ENCODE measurements around the gene VSTM2L.
"Not testable (repeated sequence)": the region's sequence is repeated elsewhere in the genome, so short reads cannot be mapped to it uniquely, and the experiment has no call there.

Gene VSTM2L, protein sequence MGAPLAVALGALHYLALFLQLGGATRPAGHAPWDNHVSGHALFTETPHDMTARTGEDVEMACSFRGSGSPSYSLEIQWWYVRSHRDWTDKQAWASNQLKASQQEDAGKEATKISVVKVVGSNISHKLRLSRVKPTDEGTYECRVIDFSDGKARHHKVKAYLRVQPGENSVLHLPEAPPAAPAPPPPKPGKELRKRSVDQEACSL

DNA sequence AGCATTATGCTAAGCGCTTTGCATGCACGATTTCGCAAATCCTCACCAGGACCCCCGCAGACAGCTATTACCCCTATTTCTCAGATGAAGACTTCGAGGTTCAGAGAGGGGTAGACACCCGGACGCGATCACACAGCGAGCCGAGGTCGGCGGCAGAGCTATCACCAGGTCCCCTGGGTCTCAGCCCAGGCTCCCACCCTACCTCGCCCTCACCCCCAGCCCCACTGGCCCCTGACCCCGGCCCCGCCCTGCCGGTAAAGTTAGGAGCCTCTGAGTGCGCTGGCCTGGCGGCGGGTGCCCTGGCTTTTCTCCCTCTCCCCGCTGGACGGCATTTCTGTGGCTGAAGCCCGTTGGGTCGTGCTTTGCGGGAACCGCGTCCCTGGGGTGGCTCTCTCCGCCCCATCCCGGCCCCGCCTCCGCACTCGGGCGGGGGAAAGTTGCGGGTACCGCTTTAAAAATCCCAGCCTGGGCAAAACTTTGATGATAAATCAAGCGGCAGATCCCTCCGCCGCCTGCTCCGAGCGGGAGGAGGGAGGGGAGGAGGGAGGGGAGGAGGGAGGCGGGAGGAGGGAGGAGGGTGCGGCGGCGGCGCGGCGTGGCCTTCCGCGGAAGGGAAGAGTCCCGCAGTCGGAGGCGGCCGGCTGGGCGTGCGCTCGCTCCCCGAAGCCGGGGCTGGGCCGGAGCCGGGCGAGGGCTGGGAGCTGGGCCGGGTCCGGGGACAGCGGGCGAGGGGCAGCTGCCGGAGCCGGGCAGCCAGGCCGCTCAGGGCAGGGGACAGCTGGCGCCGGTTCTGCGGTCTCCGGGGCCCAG, at the start of gene VSTM2L:
VSTM2L (plus strand) TSS at position 624 of the 810 bp plus-strand sequence. CDS start 224 bp downstream, outside the sequence.
- no peak for DNase-seq

DNA sequence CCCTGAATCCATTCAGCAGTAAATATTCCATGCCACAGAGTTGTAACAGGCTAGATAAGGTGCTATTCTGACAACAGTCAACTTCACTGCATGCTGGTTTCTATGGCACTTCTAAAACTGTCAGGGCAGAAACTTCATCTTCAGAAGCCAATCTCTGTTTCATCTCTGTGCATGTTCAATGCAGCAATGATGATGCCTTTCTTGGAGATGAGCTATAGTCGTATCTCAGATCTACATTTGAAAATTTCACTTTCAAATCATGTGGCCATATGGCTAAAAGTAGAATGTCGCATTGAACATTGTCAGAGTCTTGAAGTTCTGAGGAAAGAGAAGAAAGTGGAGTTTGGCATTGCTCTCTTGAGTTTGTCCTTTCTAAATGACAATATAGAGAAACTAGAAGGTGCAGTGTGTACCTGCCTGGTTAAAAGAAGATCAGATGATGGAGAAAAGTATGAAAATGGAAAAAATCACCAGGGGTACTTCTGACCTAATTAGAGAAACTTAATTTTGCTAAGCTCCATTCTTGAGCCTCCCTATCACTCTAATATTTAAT, 49.0 kb upstream of the VSTM2L start:
- no peak for DNase-seq

DNA sequence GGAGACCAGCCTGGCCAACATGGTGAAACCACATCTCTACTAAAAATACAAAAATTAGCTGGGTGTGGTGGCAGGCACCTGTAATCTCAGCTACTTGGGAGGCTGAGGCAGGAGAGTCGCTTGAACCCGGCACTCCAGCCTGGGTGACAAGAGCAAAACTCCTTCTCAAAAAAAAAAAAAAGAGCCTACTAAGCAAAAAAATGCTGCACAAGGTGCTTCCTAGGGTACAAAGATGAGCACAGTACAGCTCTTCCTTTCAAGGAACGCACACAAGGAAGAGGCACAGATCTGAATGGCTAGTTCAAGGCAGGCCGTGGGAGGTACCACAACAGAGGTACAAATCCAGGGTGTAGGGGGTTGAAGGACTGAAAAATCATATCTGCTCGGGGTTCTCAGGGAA, 46.9 kb upstream of the VSTM2L start:
- not testable (repeated sequence) for DNase-seq

DNA sequence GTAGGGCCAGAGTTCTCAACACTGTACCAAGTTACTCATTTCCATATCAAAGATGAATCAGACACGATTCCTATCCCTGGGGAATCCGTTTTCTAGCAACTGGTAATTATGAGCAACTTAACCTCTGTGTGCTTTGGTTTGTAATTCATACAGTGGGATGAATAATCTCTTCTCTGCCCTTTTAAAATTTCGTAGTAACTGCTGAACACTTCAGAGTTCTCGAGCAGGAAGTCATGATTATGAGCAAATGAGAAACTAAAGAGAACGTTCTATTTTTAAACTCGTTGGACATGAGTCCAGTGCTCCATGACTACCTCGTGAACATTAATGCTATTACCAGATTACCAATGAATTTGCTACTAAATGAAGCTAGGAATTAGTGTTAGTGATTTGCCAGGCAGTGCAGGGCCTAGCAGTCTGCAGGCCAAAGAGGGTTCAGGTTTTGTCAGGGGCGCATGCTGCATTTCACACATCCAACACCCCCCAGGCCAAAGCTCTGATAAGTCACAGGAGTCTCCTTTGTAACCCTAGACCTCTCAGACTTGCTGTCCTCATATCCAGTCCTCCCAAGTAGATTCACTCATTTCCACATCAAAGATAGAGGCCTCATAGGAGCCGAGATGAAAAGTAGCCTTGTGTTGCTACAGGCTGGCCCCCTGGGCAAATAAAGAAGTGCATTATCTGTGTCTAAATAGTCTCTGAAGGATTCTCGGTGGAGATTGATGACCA, 45.8 kb upstream of the VSTM2L start:
- no peak for DNase-seq

DNA sequence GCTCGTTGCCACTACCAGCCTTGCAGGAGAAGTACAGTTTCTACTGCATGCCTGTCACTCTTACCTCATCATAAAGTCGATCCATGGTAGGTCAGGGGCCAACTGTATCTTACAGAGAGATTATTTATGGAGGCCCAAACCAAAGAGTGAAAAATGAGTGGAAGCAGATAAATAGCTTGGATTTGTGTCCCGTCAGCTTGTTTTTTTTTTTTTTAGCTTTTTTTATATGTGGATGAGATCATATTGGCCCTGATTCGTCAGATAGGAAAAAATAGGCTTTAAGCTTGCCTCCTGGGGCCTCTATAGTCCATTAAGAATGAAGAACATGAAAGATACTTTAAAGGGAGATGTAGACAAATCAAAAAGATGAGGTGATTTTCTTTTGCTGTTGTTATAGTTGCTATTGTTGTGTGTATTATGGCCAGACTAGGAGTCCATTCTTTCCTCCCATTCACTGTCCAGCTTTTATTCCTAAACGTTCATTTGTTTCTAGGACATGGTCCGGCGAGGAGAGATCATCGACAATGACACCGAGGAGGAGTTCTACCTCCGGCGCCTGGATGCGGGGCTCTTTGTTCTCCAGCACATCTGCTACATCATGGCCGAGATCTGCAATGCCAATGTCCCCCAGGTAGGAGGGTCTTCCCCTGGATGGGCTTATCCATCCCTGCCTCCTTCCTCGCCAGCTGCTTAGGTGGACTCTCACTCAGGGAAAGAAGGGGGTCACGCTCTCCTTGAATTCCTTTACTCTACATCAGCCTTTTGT, 43.3 kb upstream of the VSTM2L start:
- DNase-seq, result no peak

DNA sequence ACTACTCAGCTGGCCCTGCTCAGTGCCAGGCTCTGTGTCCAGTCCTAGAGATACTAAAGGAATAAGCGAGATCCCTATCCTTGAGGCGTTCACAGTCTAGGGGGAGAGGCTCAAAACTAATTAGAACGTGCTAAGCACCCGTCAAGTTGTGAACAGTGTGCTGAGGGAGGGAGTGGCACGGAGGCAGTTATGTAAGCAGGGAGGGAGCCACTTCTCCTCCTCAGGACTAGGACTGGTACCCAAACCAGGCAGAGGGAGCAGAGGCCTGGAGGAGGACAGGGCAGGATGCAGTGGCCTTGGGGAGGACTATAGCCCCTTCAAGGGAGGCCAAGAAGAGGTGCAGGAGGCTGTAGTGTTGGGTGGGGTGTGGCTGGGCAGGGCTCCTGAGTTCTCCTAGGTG, 39.6 kb upstream of the VSTM2L start:
- no peak for DNase-seq

DNA sequence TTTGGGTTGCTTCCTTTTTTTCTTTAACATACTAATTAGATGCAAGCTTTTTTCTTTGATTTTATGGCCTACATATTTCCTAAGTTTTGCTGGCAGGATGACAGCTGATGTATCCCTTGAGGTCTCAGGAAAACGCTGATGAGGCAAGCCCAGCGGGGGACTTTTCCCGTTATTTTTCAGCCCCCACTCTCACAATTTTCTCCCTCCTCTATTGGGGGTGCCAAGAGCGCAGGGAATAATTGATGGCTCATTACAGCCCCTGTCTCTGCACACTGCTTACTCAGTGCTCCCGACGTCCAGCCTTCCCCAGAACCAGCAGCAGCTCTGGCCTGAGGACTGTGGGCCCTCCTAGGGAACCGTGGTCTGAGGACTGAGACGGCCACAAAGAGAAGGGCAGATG, 38.6 kb upstream of the VSTM2L start:
- no peak for DNase-seq

DNA sequence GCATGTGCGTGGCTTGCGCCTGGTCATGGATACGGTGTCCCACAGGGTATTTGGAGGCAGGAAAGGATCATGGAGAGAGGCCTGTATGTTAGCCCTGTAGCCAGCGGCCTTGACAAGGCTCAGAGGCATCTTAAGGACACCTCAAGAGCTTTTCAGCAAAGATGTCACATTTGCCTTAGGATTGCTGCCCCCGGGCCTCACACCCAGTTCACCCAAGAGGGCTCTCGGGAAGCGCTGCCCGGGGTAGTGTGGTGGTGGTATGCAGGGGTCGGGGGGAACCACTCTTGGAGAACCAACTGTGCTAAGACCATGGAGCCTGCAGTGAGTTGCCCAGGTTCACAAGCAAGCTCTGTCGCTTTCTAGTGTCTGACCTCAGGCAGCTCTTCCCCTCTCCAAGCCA, 36.9 kb upstream of the VSTM2L start:
- DNase-seq, result no peak

DNA sequence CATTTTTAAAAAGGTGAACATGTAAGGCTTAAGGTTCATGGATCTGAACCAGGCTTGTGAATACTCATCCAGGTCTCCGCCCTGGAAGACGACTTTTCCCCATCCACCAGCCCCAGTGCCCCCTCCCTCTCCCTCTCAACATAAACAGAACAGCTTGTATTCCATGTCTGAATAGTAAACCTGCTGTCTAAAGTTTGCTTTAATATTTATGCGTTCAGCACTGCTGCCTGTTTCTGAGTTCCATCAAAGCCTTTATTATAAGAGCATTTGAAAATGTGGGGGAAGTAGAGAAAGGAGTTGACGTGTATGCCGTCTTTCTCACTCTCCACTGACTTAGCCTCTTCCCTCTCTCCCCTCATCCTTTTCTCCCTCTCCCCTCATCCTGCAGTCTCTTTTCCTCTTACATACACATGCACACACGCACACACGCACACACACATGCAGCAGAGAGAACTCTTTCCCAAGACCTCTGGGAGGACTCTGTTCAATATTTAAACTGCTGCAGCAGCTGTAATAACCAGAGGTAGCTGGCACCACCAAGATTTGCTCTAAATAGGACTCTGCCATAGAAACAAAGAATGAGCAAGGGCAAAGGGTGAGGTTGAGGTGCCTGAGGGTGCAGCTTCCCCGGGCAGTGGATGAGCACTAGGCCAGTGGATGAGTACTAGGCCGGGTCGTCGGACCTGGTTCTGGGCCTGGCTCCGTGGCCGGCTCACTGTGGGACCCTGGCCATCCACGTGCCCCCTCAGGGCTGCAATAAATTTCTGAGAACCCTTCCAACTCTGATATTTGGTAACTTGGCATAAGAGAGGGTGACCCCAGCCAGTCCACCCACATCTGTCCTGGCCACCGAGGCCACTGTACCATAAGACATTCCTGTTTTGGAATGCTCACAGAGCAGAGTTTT, 35.4 kb upstream of the VSTM2L start:
- no peak for DNase-seq

DNA sequence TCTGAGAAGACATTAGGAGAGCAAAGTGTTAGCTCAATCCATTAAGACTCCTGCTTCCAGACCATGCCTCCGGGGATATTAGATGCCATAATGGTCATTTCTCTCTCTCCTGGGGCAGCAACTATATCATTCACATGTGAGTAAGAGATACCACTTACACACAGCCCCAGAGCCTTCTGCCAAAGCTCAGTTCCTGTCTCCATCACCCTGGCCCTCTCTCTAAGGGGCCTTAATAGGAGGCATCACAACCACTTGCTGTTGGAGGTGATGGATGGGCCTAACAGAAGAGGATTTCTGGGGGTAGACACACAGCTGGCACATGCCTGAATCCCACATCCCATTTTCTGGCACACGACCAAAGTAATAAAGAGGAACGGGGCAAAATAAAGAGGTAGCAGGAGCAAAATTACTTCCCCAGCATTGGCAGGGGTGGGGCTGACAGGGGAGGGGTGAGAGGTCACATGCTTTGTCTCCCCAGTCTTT, 34.0 kb upstream of the VSTM2L start:
- DNase-seq, result no peak

DNA sequence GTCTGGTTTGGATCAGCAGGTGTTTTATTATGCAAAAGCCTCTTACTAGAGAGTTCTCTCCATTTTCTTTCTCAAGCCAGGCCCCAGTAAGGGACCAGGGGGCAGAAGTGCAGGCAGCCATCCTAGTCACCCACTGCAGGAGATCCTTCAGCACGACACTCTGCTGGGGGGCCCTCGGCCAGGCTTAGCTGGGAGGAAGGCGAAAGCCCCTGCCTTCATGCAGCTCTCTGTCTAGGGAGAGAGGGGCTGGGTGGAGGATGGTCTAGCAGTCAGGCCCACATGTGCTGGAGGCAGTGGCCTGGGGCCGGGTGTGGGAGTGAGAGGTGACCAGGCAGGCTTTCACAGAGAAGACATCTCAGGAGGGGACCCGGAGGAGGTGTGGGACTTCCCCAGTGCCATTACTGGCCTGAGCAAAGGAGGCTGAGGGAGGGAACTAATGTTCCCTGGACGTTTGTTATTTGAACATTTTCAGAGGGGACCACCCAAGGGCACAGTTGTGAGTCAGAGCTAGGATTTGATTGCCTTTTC, 33.5 kb upstream of the VSTM2L start:
- DNase-seq, result no peak

DNA sequence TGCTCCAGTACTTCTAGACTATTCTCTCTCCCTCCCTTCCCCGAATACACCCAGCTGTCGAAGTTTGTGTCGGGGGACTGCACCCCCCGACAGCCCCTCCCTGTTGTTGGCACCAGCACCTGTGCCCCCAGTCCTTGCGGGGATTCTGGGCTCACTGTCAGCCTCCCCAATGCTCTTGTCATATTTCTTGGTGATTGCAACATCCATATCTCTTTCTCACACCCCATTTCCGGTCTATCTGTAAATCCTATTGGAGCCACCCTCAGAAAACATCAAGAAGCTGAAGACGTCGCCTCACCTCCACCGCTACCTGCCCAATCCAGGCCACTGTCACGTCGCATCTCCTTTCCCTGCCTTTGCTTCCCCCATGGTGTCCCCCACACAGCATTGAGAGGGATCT, 32.6 kb upstream of the VSTM2L start:
- DNase-seq, result no peak

DNA sequence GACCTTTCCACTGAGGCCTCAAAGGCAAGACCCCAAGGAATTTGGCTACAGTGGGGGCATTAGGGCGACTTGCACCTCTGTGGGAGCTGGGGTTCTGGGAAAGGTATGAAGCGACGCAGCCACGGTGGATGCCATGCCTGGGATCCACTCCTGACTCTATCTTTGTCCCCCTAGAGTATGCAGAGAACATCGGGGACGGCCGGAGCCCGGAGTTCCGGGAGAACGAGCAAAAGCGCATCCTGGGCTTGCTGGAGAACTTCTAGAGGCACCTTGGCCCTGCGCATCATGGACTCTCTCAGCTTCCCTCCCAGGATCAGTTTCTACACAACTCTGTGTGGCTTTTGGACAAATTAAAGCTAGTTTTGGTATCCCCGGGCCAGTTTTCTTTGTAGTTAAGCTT, 31.2 kb upstream of the VSTM2L start:
- no peak for DNase-seq

DNA sequence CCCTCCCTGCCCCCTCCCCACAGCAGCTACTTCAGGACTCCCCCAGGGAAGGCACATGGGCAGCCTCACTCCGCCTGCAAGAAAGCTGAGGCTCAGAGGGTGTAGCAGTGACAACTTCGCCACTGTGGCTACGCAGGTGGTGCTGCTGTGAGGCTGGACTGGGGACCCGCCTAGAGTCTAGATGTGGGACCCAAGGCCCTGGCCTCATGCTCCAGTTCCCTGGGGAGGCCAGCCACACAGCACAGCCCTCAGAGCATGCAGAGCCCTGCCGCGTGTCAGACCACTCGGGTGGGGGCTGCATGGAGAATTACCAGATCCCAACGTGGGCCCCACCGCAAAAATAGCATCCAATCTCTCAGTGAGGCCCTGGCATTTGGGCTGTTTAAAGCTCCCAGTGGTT, 30.8 kb upstream of the VSTM2L start:
- no peak for DNase-seq

DNA sequence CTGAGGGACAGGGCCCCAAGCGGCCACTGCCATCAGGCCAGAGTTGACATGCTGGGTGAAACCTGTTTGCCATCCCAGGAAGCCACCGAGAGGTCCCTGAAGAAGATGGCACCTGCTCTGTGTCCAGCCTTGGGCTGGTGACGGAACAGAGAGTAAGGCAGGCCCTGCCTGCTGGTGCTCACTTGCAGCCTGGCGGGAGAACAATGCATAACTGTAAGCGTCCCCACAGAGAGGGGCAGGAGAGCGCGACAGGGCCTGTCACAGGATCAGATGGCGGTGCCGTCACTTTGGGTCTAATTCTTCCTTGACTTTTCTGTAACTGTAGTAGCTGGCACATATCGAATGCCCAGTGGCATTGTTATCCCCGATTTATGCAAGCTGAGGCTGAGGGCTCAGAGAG, 29.0 kb upstream of the VSTM2L start:
- DNase-seq, result no peak

DNA sequence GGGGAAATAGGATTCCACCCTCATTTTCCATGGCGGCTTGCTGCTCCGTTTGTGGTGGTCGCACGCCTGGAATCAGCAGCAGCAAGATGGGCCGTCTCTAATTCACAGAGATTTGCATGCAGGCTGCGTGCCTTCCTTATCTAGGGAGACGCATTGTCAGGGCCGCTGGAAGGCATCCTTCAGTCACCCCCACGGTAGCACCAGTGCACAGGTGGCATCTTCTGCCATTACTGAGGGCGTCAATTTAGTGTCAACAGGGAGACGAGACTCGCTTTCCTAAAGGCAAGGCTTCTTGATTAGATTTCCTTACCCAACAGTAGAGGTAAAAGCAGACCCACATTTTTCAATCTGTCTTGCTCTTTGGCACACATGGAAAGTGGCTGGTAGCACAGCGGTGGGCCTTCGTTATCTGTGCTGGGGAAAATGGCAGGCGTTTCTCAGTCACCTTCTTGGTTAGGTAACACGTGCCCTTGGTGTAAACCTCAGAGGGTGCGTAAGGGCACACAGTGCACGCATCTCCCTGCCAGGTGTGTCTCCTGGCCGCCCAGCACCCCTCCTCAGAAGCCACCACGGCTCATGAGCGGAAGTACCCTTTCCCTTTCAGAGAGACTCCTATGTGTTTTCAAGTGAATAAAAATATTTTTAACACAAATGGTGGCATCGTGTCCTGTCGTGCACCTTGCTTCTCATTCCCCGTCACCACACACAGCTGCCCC, 27.3 kb upstream of the VSTM2L start:
- no peak for DNase-seq

DNA sequence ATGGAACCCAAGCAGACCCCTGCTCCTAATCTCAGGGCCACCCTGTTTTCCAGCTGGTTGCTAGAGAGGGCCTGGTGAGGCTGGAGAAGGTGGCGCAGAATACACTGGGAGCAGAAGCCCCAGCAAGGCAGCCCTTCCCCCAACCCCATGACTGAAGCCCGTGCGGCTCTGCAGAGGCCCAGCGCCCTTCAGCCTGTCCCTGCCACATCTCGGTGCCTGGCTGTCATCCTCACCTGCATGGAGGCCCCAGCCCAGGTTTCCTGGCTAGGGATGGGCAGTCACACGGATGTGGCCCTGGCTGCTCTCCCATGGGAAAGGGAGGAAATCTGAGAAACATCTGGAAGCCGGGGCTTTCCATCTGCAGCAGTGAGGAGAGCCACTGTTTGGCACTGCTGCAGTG, 26.1 kb upstream of the VSTM2L start:
- no peak for DNase-seq

DNA sequence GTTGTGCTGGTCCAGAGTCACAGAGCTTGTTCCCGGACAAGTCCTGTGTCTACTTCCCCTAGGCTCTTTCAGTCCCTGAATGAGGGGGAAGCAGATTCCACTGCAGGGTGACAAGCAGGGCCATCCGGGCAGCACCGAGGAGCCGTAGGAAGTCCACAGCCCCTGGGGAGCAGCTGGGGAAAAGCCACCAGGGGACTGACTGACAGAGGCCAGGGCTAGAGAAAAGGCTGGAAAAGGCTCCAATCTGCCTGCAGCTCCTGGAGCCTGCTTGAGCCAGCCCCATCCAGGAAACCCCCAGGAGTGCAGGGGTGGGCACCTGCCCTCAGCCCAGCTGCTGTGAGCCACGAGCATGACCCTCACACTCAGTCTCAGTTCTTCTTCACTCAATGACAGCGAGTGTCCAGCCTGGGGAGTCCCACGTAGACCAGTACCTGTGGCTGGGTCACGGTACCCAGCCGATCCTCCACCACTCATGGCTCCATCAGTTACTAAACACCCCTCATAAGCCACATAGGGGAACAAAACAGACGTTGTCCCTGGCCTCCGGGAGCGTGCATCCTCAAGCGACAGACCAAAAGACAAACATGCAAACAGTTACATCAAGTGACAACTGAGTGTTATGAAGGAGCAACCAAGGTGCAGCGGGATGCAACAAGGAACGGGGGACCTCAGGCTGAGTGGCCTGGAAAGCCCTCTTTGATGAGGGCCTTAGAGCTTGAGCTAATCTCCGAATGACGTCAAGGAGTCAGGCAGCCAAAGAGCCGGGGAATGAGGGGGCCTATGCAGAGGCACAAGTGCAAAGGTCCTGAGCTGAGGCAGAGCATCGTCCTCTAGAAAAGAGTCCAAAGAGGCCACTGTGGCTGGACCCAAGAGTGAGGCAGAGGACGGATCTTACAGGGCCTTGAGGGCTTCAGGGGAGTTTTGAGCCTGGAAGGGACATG, 24.8 kb upstream of the VSTM2L start:
- no peak for DNase-seq

DNA sequence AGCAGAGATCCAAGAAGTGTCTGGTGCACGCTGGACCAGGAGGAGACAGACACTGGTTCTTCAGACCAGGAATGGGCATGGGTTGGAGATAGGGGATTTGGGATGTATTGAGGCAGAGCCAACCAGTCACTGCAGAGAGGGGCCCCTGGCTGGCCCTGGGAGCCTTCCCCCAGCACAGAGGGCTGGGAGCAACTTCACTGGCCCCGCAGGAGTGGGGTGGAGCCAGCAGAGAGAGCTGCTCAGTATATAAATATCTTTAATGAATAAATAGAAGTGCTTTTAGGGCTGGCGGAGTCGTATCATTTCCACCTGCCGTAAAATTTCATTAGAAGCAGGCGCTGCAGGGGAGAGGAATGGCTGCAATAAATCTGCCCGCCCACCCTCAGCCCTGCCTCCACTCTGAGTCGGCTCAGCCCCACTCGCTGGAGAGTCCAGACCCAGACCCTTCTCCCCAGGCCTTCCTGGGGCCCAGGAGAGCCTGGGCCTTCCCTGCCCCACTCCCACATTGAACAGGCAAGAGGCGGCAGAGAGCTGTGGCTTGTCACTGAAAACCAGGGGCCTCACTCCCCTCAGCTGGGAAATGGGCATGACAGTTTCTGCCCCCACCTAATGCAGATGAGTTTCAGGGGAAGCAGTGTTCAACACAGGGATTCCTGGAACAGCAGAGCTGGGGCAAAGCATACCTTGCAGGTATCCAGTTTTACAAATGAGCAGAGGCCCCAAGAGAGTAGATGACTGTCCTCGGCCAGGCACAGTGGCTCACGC, 23.9 kb upstream of the VSTM2L start:
- no peak for DNase-seq
